HG03039 (cell line): ENCODE data around the gene LDB3.
A peak's percentile ranks its signal among the peaks of the same experiment; 100 is the strongest.
"Not testable (repeated sequence)": the region's sequence is repeated elsewhere in the genome, so short reads cannot be mapped to it uniquely, and the experiment has no call there.

ENCODE experiments used
- ATAC-seq: cut with Tn5 transposase; IDR thresholded peaks from one replicate; pipeline ENCODE4 v1.9.1; 2021; ENCODE audit warnings: mild to moderate bottlenecking, moderate library complexity; ENCODE audit not compliant: unreplicated experiment

Gene LDB3

GRCh38 chr10:86727470-86727869 is 59.2 kb downstream of the LDB3 start:
- ATAC-seq = no peak

GRCh38 chr10:86728056-86728455 is 59.7 kb downstream of the LDB3 start:
- no peak for ATAC-seq

- no peak for ATAC-seq
These were observed 61.4 kb downstream of the LDB3 start for GRCh38 chr10:86729677-86730076.

GRCh38 chr10:86730227-86730626 is 61.9 kb downstream of the LDB3 start:
- no peak for ATAC-seq

- no peak for ATAC-seq
These were observed 64.5 kb downstream of the LDB3 start for GRCh38 chr10:86732771-86733170.

GRCh38 chr10:86733260-86733671 is 65.0 kb downstream of the LDB3 start:
- no peak for ATAC-seq

- ATAC-seq = no peak
These were observed 66.1 kb downstream of the LDB3 start for GRCh38 chr10:86734207-86734988.

GRCh38 chr10:86735278-86735677 is 67.0 kb downstream of the LDB3 start:
- not testable (repeated sequence) for ATAC-seq

GRCh38 chr10:86742230-86742629 is 73.9 kb downstream of the LDB3 start:
- no peak for ATAC-seq

GRCh38 chr10:86744067-86744725 is 75.9 kb downstream of the LDB3 start:
- no peak for ATAC-seq

GRCh38 chr10:86747796-86748581 is 79.7 kb downstream of the LDB3 start:
- no peak for ATAC-seq

GRCh38 chr10:86749854-86750253 is 81.5 kb downstream of the LDB3 start:
- ATAC-seq = no peak

GRCh38 chr10:86751477-86751876 is 83.2 kb downstream of the LDB3 start:
- ATAC-seq = no peak

- no peak for ATAC-seq
These were observed 84.0 kb downstream of the LDB3 start for GRCh38 chr10:86752311-86752710.

GRCh38 chr10:86753051-86753450 is 84.7 kb downstream of the LDB3 start:
- no peak for ATAC-seq

- ATAC-seq = no peak
These were observed 85.5 kb downstream of the LDB3 start for GRCh38 chr10:86753638-86754434.

- ATAC-seq = no peak
These were observed 87.1 kb downstream of the LDB3 start for GRCh38 chr10:86755454-86755739.

- peak; percentile 83 for ATAC-seq
These were observed 87.6 kb downstream of the LDB3 start for GRCh38 chr10:86755740-86756510.

- ATAC-seq = peak; percentile 17
These were observed 88.3 kb downstream of the LDB3 start, which contains the start of gene BMPR1A for GRCh38 chr10:86756511-86757112. Gene BMPR1A (plus strand): TSS chr10:86756619. CDS start chr10:86876019, 119,400 bp downstream.
